K562 (cell line): Measurements from ENCODE around the gene MCAM. TPM values are rescaled to one million over a fixed set of nuclear protein-coding genes. Genes with fewer than 3 reads are reported as not detected.

ENCODE experiments used
- CC2D1A ChIP-seq: fragments of 450-650 bp; IDR thresholded peaks from 2 replicates; pipeline ENCODE4 v1.6.1; 2017; ENCODE audit warnings: mild to moderate bottlenecking
- CREB1 ChIP-seq, 2 experiments: sonication (generic) in 1 of 2; formaldehyde crosslinking in 1 of 2; IDR thresholded peaks; 2 replicates each; pipeline versions ENCODE4 v1.6.1 to v1.8.0; 2012 to 2022; ENCODE audit warnings: inconsistent platforms in 1 of 2, mild to moderate bottlenecking in 1 of 2, missing genetic modification reagents in 1 of 2, moderate library complexity in 1 of 2
- CREM ChIP-seq: IDR thresholded peaks from 2 replicates; pipeline ENCODE4 v1.6.1; 2014; ENCODE audit warnings: antibody characterized with exemption, low read depth
- DPF2 ChIP-seq: fragments of 450-650 bp; IDR thresholded peaks from 2 replicates; pipeline ENCODE4 v1.6.1; 2016
- ELF4 ChIP-seq: fragments of 450-650 bp; formaldehyde crosslinking; IDR thresholded peaks from 2 replicates; pipeline ENCODE4 v1.4.0; 2022; ENCODE audit warnings: missing genetic modification characterization
- FOXP4 ChIP-seq: sonication (generic); formaldehyde crosslinking; IDR thresholded peaks from 2 replicates; pipeline ENCODE4 v1.8.0; 2022; ENCODE audit warnings: mild to moderate bottlenecking, missing genetic modification reagents, borderline replicate concordance
- NFXL1 ChIP-seq: fragments of 450-650 bp; formaldehyde crosslinking; IDR thresholded peaks from 2 replicates; pipeline ENCODE4 v1.4.0; 2021; ENCODE audit warnings: mild to moderate bottlenecking
- PTBP1 ChIP-seq: fragments of 200-400 bp; formaldehyde crosslinking; IDR thresholded peaks from 2 replicates; pipeline ENCODE4 v1.6.1; 2017; ENCODE audit warnings: low read depth, low read length
- RBM22 ChIP-seq: fragments of 200-400 bp; formaldehyde crosslinking; IDR thresholded peaks from 2 replicates; pipeline ENCODE4 v1.6.1; 2018; ENCODE audit warnings: low read length, low read depth; ENCODE audit not compliant: poor library complexity, severe bottlenecking
- TARDBP ChIP-seq: fragments of 450-650 bp; IDR thresholded peaks from 2 replicates; pipeline ENCODE4 v1.6.1; 2016
- THAP12 ChIP-seq: fragments of 250-450 bp; sonication (Bioruptor Pico); IDR thresholded peaks from 2 replicates; pipeline ENCODE4 v1.9.0; 2021; ENCODE audit warnings: mild to moderate bottlenecking, inconsistent platforms
- ZBTB7A ChIP-seq: IDR thresholded peaks from 2 replicates; pipeline ENCODE4 v1.6.1; 2011; ENCODE audit warnings: low read depth, mild to moderate bottlenecking, low read length, moderate library complexity, borderline replicate concordance; ENCODE audit not compliant: control insufficient read depth
- ZNF589 ChIP-seq: fragments of 200-800 bp; sonication (Bioruptor generic); IDR thresholded peaks from 2 replicates; pipeline ENCODE4 v1.6.1; 2016; ENCODE audit warnings: low read depth, missing genetic modification characterization, missing compliant biosample characterization
- ZSCAN32 ChIP-seq: fragments of 450-650 bp; formaldehyde crosslinking; IDR thresholded peaks from 2 replicates; pipeline ENCODE4 v1.4.0; 2020; ENCODE audit warnings: mild to moderate bottlenecking, moderate library complexity
- polyA plus RNA-seq, 8 experiments: library from polyadenylated mRNA; depleted of rRNA in 4 of 8; stranded (reverse) in 5 of 8; unstranded in 3 of 8; fragments of >200 nt; fragmentation: Nextera tagmentation in 2 of 8; fragmentation: Illumina TruSeq in 1 of 8; extraction: Ambion mirVana in 2 of 8; extraction: Trizol in 1 of 8; gene quantifications; 2 replicates each; pipeline versions ENCODE4 v1.2.1 to v1.2.3, GENCODE V29; 2011 to 2014; ENCODE audit warnings: inconsistent platforms in 1 of 8, missing spikeins in 1 of 8
- total RNA-seq, 7 experiments: library from RNA; depleted of rRNA in 6 of 7; stranded (reverse); fragments of >200 nt in 6 of 7; fragmentation: Illumina TruSeq in 2 of 7; extraction: Trizol in 2 of 7; gene quantifications; 2 replicates each; pipeline versions ENCODE4 v1.2.1 to v1.2.3, GENCODE V29; 2011 to 2021; ENCODE audit warnings: low replicate concordance in 1 of 7
- TF ChIP-seq, protein P1 (sequence below): IDR thresholded peaks from 2 replicates; pipeline ENCODE4 v1.6.1; 2011; ENCODE audit not compliant: insufficient read length; ENCODE audit errors: extremely low read depth
- TF ChIP-seq, protein P2 (sequence below): sonication (generic); formaldehyde crosslinking; IDR thresholded peaks from 2 replicates; pipeline ENCODE4 v1.8.1; 2023; ENCODE audit warnings: mild to moderate bottlenecking, missing genetic modification reagents
- TF ChIP-seq, protein P3 (sequence below): sonication (generic); formaldehyde crosslinking; IDR thresholded peaks from 2 replicates; pipeline ENCODE4 v1.8.0; 2022; ENCODE audit warnings: mild to moderate bottlenecking, missing genetic modification reagents
- TF ChIP-seq, protein P4 (sequence below): fragments of 250-450 bp; sonication (Bioruptor Pico); IDR thresholded peaks from 2 replicates; pipeline ENCODE4 v1.8.0; 2021; ENCODE audit warnings: borderline replicate concordance, mild to moderate bottlenecking, moderate library complexity; ENCODE audit not compliant: poor library complexity, severe bottlenecking

Gene MCAM
- total and polyA plus RNA-seq, 9 of the 15 experiments (the other 6 are each of a cell fraction or from before 2014, with no cell fraction given): 14.7 to 118 (median 53.6) TPM

- TF ChIP-seq FOXP4 (CRISPR knock-in tag): no peak
- TF ChIP-seq, protein P1, sequence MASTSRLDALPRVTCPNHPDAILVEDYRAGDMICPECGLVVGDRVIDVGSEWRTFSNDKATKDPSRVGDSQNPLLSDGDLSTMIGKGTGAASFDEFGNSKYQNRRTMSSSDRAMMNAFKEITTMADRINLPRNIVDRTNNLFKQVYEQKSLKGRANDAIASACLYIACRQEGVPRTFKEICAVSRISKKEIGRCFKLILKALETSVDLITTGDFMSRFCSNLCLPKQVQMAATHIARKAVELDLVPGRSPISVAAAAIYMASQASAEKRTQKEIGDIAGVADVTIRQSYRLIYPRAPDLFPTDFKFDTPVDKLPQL: no peak
- TF ChIP-seq RBM22: peak; percentile 32
- TF ChIP-seq CC2D1A: peak; percentile 53; the same call in 1 of the 2 replicates
- no peak for TF ChIP-seq ZNF589 (CRISPR knock-in tag)
- TF ChIP-seq NFXL1: no peak
- TF ChIP-seq, protein P2, sequence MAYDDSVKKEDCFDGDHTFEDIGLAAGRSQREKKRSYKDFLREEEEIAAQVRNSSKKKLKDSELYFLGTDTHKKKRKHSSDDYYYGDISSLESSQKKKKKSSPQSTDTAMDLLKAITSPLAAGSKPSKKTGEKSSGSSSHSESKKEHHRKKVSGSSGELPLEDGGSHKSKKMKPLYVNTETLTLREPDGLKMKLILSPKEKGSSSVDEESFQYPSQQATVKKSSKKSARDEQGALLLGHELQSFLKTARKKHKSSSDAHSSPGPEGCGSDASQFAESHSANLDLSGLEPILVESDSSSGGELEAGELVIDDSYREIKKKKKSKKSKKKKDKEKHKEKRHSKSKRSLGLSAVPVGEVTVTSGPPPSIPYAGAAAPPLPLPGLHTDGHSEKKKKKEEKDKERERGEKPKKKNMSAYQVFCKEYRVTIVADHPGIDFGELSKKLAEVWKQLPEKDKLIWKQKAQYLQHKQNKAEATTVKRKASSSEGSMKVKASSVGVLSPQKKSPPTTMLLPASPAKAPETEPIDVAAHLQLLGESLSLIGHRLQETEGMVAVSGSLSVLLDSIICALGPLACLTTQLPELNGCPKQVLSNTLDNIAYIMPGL (CRISPR knock-in tag): 0 out of 2 replicates have a peak, but pooled peaks have one; percentile 19
- TF ChIP-seq CREB1 (IDR thresholded peaks at IDR 0.05): peak; percentile 42
- no peak for TF ChIP-seq CREB1 (CRISPR knock-in tag; IDR thresholded peaks at IDR 0.05)
- no peak for TF ChIP-seq ZSCAN32 (CRISPR knock-in tag)
- 0 out of 2 replicates have a peak, but pooled peaks have one; percentile 27 for TF ChIP-seq ELF4 (CRISPR knock-in tag)
- peak; percentile 87 for TF ChIP-seq CREM
- TF ChIP-seq THAP12: no peak
- no peak for TF ChIP-seq PTBP1
- TF ChIP-seq, protein P3, sequence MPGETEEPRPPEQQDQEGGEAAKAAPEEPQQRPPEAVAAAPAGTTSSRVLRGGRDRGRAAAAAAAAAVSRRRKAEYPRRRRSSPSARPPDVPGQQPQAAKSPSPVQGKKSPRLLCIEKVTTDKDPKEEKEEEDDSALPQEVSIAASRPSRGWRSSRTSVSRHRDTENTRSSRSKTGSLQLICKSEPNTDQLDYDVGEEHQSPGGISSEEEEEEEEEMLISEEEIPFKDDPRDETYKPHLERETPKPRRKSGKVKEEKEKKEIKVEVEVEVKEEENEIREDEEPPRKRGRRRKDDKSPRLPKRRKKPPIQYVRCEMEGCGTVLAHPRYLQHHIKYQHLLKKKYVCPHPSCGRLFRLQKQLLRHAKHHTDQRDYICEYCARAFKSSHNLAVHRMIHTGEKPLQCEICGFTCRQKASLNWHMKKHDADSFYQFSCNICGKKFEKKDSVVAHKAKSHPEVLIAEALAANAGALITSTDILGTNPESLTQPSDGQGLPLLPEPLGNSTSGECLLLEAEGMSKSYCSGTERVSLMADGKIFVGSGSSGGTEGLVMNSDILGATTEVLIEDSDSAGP: no peak
- TF ChIP-seq DPF2: peak; percentile 44; the same call in 1 of the 2 replicates
- no peak for TF ChIP-seq TARDBP
- TF ChIP-seq ZBTB7A: peak; percentile 90
- TF ChIP-seq, protein P4, sequence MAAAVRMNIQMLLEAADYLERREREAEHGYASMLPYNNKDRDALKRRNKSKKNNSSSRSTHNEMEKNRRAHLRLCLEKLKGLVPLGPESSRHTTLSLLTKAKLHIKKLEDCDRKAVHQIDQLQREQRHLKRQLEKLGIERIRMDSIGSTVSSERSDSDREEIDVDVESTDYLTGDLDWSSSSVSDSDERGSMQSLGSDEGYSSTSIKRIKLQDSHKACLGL: no peak
Measured at GRCh38 chr11:119356349-119357031, 39.6 kb upstream of the MCAM start (continued).
